Measurements from ENCODE around the gene SGMS1. TPM values are rescaled to one million over a fixed set of nuclear protein-coding genes. Genes with fewer than 3 reads are reported as not detected.

SGMS1 gene
- total and polyA plus RNA-seq, 10 donors = 5.9 to 84.3 (median 34.6) TPM

- Histone ChIP-seq H3K9me3 (no peaks in the 10 kb centered on the region), H3K27me3 (replicated peaks in 1 of 7) (no peaks in the 10 kb centered on the region), H3K4me1 (peaks cover 0 to 28% (median 5%) of the 10 kb centered on the region in 6 donors), H3K27ac (peak overlapping the region in 2 of 8 donors; percentile 13 to 28), H3K36me3 (peaks cover 0 to 32% (median 5%) of the 10 kb centered on the region in 6 donors), H3K4me3 (no peak overlapping the region)
- DNase-seq = no peak
- TF ChIP-seq CTCF (IDR thresholded peaks at IDR 0.05 in 8 of 11, conservative IDR thresholded peaks at IDR 0.05 in 3 of 11) = no peak
- intact Hi-C loops (cut with DNase I; ENCODE audit: low total_unique reads) = no loop called here
- WGBS, 5 donors = 35 to 65% (median 53%) methylated on average over 4 of the region's 4 CpGs
Measured at GRCh38 chr10:50336140-50336539, 287.6 kb downstream of the SGMS1 start.

GRCh38 chr10:50335397-50335796 is 288.4 kb downstream of the SGMS1 start:
- Histone ChIP-seq H3K27ac (no peak overlapping the region), H3K4me3 (no peak overlapping the region), H3K4me1 (peaks cover 0 to 28% (median 5%) of the 10 kb centered on the region in 6 donors), H3K27me3 (replicated peaks in 1 of 7) (no peaks in the 10 kb centered on the region), H3K36me3 (peaks cover 0 to 26% (median 4%) of the 10 kb centered on the region in 6 donors), H3K9me3 (no peaks in the 10 kb centered on the region)
- WGBS, 5 donors = 92 to 97% (median 97%) methylated on average over 2 of the region's 2 CpGs
- no peak for DNase-seq
- intact Hi-C loops (cut with DNase I; ENCODE audit: low total_unique reads) = no loop called here
- TF ChIP-seq POLR2A (IDR thresholded peaks at IDR 0.05) (no peak), POLR2AphosphoS5 (IDR thresholded peaks at IDR 0.05) (no peak), CTCF (IDR thresholded peaks at IDR 0.05 in 8 of 11, conservative IDR thresholded peaks at IDR 0.05 in 3 of 11) (no peak)

GRCh38 chr10:50334273-50334672 is 289.5 kb downstream of the SGMS1 start:
- no peaks in the 10 kb centered on the region for H3K27me3 ChIP-seq (replicated peaks in 1 of 7)
- intact Hi-C loops (cut with DNase I; ENCODE audit: low total_unique reads) = no loop called here
- WGBS, 5 donors = 90 to 97% (median 95%) methylated on average over 2 of the region's 2 CpGs
- peaks cover 0 to 28% (median 5%) of the 10 kb centered on the region in 6 donors for H3K4me1 ChIP-seq
- TF ChIP-seq POLR2A (IDR thresholded peaks at IDR 0.05) = no peak
- peaks cover 0 to 15% (median 0%) of the 10 kb centered on the region in 6 donors for H3K36me3 ChIP-seq
- no peak for DNase-seq
- H3K9me3 ChIP-seq = no peaks in the 10 kb centered on the region
- no peak overlapping the region for H3K27ac ChIP-seq
- H3K4me3 ChIP-seq = no peak overlapping the region

GRCh38 chr10:50333872-50334271 is 289.9 kb downstream of the SGMS1 start:
- H3K36me3 ChIP-seq = peaks cover 0 to 11% (median 0%) of the 10 kb centered on the region in 6 donors
- H3K27me3 ChIP-seq (replicated peaks in 1 of 7) = no peaks in the 10 kb centered on the region
- peaks cover 0 to 28% (median 5%) of the 10 kb centered on the region in 6 donors for H3K4me1 ChIP-seq
- H3K4me3 ChIP-seq = no peak overlapping the region
- intact Hi-C loops (cut with DNase I; ENCODE audit: low total_unique reads) = no loop called here
- no peak overlapping the region for H3K27ac ChIP-seq
- no peak for DNase-seq
- TF ChIP-seq CTCF (IDR thresholded peaks at IDR 0.05 in 8 of 11, conservative IDR thresholded peaks at IDR 0.05 in 3 of 11) (no peak), POLR2AphosphoS5 (IDR thresholded peaks at IDR 0.05) (no peak), POLR2A (IDR thresholded peaks at IDR 0.05) (no peak)
- H3K9me3 ChIP-seq = no peaks in the 10 kb centered on the region
